ENCODE measurements around the gene COL11A2.

Gene COL11A2

DNA sequence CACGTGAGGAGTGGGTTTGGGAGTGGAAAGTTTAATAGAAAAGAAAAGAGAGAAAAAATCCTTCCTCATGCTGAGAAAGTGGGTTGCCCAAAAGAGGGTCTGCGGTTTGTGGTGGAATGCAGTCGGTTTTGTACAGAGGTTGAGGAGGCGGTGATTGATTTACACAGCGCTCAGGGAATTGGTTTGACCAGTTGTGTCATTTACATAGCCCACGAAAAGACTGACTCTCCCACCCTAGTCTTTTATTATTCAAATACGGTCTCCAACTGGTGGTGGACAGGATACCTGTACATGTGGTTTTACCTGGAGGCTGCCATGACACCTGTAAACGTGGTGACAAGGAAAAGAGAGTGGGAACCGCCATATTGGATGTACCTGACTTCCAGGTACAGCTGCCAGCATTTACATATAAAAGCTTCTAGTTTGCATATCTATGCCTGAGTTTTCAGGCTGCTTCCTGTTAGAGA is 74.4 kb downstream of the COL11A2 start:
- no peak for DNase-seq (ENCODE audit: low read depth)

DNA sequence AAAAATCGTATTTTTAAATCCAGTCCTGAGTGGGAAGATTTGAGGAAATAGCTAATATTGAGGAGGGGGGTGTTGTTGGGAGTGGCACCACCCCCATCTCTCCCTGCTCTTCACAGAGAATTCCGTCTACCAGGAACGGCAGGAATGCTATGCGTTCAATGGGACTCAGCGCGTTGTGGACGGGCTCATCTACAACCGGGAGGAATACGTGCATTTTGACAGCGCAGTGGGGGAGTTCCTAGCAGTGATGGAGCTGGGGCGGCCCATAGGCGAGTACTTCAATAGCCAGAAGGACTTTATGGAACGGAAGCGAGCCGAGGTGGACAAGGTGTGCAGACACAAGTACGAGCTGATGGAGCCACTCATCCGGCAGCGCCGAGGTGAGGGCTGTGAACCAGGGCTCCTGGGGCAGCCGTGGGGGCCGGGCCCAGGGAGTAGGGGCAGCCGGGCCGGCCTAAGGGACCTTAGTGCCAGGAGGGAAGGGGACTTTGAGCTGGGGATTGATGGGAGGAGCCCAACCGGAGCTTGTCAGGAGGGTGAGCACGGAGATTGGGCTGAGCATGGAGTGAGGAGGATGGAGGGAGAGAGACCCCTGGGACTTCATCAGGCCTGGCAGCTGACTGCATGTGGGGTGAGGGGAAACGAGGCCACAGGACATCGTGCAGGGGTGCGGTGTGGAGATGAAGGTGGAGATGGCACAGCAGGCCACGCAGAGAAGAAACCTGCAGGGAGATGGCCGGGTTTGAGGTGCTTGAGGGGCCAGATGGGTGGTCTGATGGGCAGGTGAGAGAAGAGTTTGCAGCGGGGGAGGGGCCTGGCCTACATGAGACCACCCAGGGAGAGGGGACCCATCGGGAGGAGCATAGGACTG is 75.2 kb downstream of the COL11A2 start:
- DNase-seq (ENCODE audit: low read depth): no peak

DNA sequence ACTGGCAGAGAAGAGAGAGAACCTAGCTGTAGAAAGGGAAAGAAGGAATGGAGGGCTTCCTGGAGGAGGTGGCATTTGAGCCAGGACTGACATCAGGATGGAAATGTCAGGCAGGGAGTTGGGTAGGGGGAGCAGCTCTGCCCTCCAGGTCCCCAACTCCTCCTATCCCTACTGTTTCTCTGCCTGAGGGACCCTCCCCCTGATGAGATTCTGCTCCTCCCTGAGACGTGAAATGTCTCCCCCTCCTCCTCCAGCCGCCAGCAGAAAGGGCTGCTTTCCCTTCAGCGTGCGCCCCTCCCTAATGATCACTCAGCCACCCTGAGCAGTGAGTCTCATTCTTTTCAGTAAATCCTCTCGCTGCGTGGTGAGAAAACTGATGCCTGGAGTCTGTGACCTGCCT is 75.8 kb downstream of the COL11A2 start:
- no peak for DNase-seq (ENCODE audit: low read depth)

DNA sequence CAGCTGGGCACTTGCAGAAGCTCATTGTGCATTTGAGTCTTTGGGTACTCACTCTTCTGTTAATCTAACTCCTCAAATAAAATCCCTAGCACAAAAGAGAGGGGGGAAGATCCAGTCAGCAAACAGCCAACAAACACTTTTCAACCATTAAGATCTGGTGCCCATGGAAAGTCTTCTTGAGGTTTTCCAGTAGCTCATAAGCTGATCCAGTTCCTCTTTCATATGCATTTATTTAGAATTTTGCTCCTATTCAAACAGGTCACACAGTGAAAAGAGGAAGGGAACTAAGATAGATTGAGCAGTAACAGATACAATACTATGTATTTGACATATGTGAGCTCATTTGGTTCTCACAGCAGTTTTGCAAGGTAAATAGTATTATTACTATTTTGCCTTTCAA is 77.9 kb downstream of the COL11A2 start:
- no peak for DNase-seq (ENCODE audit: low read depth)

DNA sequence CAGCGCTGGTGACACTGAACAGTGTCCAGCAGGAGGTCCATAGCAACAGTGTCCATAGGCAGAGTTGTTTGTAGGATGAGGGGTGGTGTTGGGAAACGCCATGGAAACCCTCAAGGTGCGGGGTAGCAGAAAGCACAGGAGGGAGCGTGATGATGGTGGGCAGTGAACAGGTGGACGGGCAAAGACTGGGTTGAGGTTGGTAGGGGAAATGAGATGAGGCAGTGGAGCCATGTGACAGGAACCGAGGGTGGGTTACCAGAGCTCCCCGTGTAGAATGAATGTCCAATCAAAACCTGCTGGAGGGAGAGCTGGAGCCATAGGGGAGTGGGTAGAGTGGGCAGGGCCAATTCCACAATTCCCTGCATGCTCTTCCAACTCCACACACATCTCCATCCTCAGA is 78.5 kb downstream of the COL11A2 start:
- no peak for DNase-seq (ENCODE audit: low read depth)

All from activated T-cell treated with anti-CD3 and anti-CD28 coated beads for 1 hour (primary cell).